ENCODE results near the gene CTNS.

CTNS gene

GRCh38 chr17:3636154-3636907, at the start of gene CTNS, which contains the start of gene SHPK:
Gene CTNS (plus strand): TSS chr17:3636760. CDS start chr17:3640207, 3,447 bp downstream.
Gene SHPK (minus strand): TSS chr17:3636250. CDS start chr17:3636219, 31 bp downstream.
- DNase-seq (ENCODE audit: low read depth in 3 of 3), result peak; percentile 91 to 93 (median 92)

- no peak for DNase-seq (ENCODE audit: low read depth in 3 of 3)
Measured at GRCh38 chr17:3589784-3590183, 46.8 kb upstream of the CTNS start.

- no peak for DNase-seq (ENCODE audit: low read depth in 3 of 3)
Measured at GRCh38 chr17:3590231-3590630, 46.3 kb upstream of the CTNS start.

GRCh38 chr17:3590768-3591167, 45.8 kb upstream of the CTNS start:
- DNase-seq (ENCODE audit: low read depth in 3 of 3), result no peak

GRCh38 chr17:3592216-3592860, 44.2 kb upstream of the CTNS start:
- no peak for DNase-seq (ENCODE audit: low read depth in 3 of 3)

- DNase-seq (ENCODE audit: low read depth in 3 of 3), result no peak
Measured at GRCh38 chr17:3593384-3593783, 43.2 kb upstream of the CTNS start.

GRCh38 chr17:3594051-3594800, 42.3 kb upstream of the CTNS start:
- no peak for DNase-seq (ENCODE audit: low read depth in 3 of 3)

- DNase-seq (ENCODE audit: low read depth in 3 of 3), result no peak
Measured at GRCh38 chr17:3594976-3595375, 41.6 kb upstream of the CTNS start.

GRCh38 chr17:3596804-3597464, 39.6 kb upstream of the CTNS start:
- DNase-seq (ENCODE audit: low read depth in 3 of 3), result no peak

- DNase-seq (ENCODE audit: low read depth in 3 of 3), result no peak
Measured at GRCh38 chr17:3598078-3598477, 38.5 kb upstream of the CTNS start.

GRCh38 chr17:3600529-3601205, 35.9 kb upstream of the CTNS start:
- DNase-seq (ENCODE audit: low read depth in 3 of 3), result no peak

GRCh38 chr17:3602499-3602898, 34.1 kb upstream of the CTNS start:
- DNase-seq (ENCODE audit: low read depth in 3 of 3), result peak in 2 of 3 donors; percentile 8 to 18

- DNase-seq (ENCODE audit: low read depth in 3 of 3), result no peak
Measured at GRCh38 chr17:3603119-3603869, 33.3 kb upstream of the CTNS start.

GRCh38 chr17:3603870-3604259, 32.7 kb upstream of the CTNS start:
- DNase-seq (ENCODE audit: low read depth in 3 of 3), result no peak

GRCh38 chr17:3609689-3610088, 26.9 kb upstream of the CTNS start:
- DNase-seq (ENCODE audit: low read depth in 3 of 3), result no peak

- no peak for DNase-seq (ENCODE audit: low read depth in 3 of 3)
Measured at GRCh38 chr17:3610523-3610922, 26.0 kb upstream of the CTNS start.

- no peak for DNase-seq (ENCODE audit: low read depth in 3 of 3)
Measured at GRCh38 chr17:3613124-3613523, 23.4 kb upstream of the CTNS start.

GRCh38 chr17:3615160-3615870, 21.2 kb upstream of the CTNS start:
- no peak for DNase-seq (ENCODE audit: low read depth in 3 of 3)

- DNase-seq (ENCODE audit: low read depth in 3 of 3), result no peak
Measured at GRCh38 chr17:3621146-3621720, 15.3 kb upstream of the CTNS start.
